ENCODE measurements around the gene CBX8. TPM values are rescaled to one million over a fixed set of nuclear protein-coding genes. Genes with fewer than 3 reads are reported as not detected.

CBX8 gene
- 2.8 TPM for polyA plus RNA-seq (2012; ENCODE audit: low read depth, missing spikeins)

GRCh38 chr17:79796763-79797491, at the start of gene CBX8:
TSS of gene CBX8 (minus strand) at chr17:79797077. CDS start at chr17:79796998, 79 bp downstream.
- DNase-seq (ENCODE audit: insufficient read length, low spot score) (peak; percentile 99), FAIRE-seq (peak; percentile 100)
- TF ChIP-seq POLR2AphosphoS5 (IDR thresholded peaks at IDR 0.05; ENCODE audit: low read depth, low read length) = no peak
- no peak for TF ChIP-seq POU2F2 (IDR thresholded peaks at IDR 0.05; ENCODE audit: low read depth, low read length)
- TF ChIP-seq SPI1 (IDR thresholded peaks at IDR 0.05; ENCODE audit: low read depth, low read length) = 0 out of 2 replicates have a peak, but pooled peaks have one; percentile 0

GRCh38 chr17:79845601-79845949, 48.7 kb upstream of the CBX8 start:
- DNase-seq (ENCODE audit: insufficient read length, low spot score) (no peak), FAIRE-seq (no peak)
- no peak for TF ChIP-seq PAX5 (IDR thresholded peaks at IDR 0.05; ENCODE audit: insufficient read depth, low read length, severe bottlenecking)
- no peak for TF ChIP-seq TAF1 (IDR thresholded peaks at IDR 0.05; ENCODE audit: low read depth, low read length)
- no peak for TF ChIP-seq SPI1 (IDR thresholded peaks at IDR 0.05; ENCODE audit: low read depth, low read length)
- TF ChIP-seq POU2F2 (IDR thresholded peaks at IDR 0.05; ENCODE audit: low read depth, low read length) = no peak
- TF ChIP-seq POLR2AphosphoS5 (IDR thresholded peaks at IDR 0.05; ENCODE audit: low read depth, low read length) = no peak

GRCh38 chr17:79844869-79845600, 48.2 kb upstream of the CBX8 start:
- DNase-seq (ENCODE audit: insufficient read length, low spot score) (peak; percentile 88), FAIRE-seq (no peak)

GRCh38 chr17:79843816-79844800, 47.2 kb upstream of the CBX8 start:
- DNase-seq (ENCODE audit: insufficient read length, low spot score) (no peak), FAIRE-seq (no peak)
- TF ChIP-seq PAX5 (IDR thresholded peaks at IDR 0.05; ENCODE audit: insufficient read depth, low read length, severe bottlenecking) (no peak), POLR2AphosphoS5 (IDR thresholded peaks at IDR 0.05; ENCODE audit: low read depth, low read length) (no peak), SPI1 (IDR thresholded peaks at IDR 0.05; ENCODE audit: low read depth, low read length) (no peak), TAF1 (IDR thresholded peaks at IDR 0.05; ENCODE audit: low read depth, low read length) (no peak), POLR2A (IDR thresholded peaks at IDR 0.05; ENCODE audit: low read depth, low read length) (no peak), POU2F2 (IDR thresholded peaks at IDR 0.05; ENCODE audit: low read depth, low read length) (no peak)

More at GRCh38 chr17:79844869-79845600, 48.2 kb upstream of the CBX8 start:
- no peak for TF ChIP-seq POLR2AphosphoS5 (IDR thresholded peaks at IDR 0.05; ENCODE audit: low read depth, low read length)
- no peak for TF ChIP-seq POLR2A (IDR thresholded peaks at IDR 0.05; ENCODE audit: low read depth, low read length)
- TF ChIP-seq POU2F2 (IDR thresholded peaks at IDR 0.05; ENCODE audit: low read depth, low read length) = no peak
- TF ChIP-seq SPI1 (IDR thresholded peaks at IDR 0.05; ENCODE audit: low read depth, low read length) = no peak
- TF ChIP-seq TAF1 (IDR thresholded peaks at IDR 0.05; ENCODE audit: low read depth, low read length) = no peak
- TF ChIP-seq PAX5 (IDR thresholded peaks at IDR 0.05; ENCODE audit: insufficient read depth, low read length, severe bottlenecking) = no peak

GRCh38 chr17:79843474-79843815, 46.6 kb upstream of the CBX8 start:
- TF ChIP-seq POU2F2 (IDR thresholded peaks at IDR 0.05; ENCODE audit: low read depth, low read length) (no peak), SPI1 (IDR thresholded peaks at IDR 0.05; ENCODE audit: low read depth, low read length) (no peak), POLR2AphosphoS5 (IDR thresholded peaks at IDR 0.05; ENCODE audit: low read depth, low read length) (no peak), TAF1 (IDR thresholded peaks at IDR 0.05; ENCODE audit: low read depth, low read length) (no peak), PAX5 (IDR thresholded peaks at IDR 0.05; ENCODE audit: insufficient read depth, low read length, severe bottlenecking) (no peak), POLR2A (IDR thresholded peaks at IDR 0.05; ENCODE audit: low read depth, low read length) (no peak)
- DNase-seq (ENCODE audit: insufficient read length, low spot score) (no peak), FAIRE-seq (no peak)

GRCh38 chr17:79842656-79843473, 46.0 kb upstream of the CBX8 start:
- DNase-seq (ENCODE audit: insufficient read length, low spot score) (no peak), FAIRE-seq (no peak)
- TF ChIP-seq SPI1 (IDR thresholded peaks at IDR 0.05; ENCODE audit: low read depth, low read length) (no peak), PAX5 (IDR thresholded peaks at IDR 0.05; ENCODE audit: insufficient read depth, low read length, severe bottlenecking) (no peak), POU2F2 (IDR thresholded peaks at IDR 0.05; ENCODE audit: low read depth, low read length) (no peak), TAF1 (IDR thresholded peaks at IDR 0.05; ENCODE audit: low read depth, low read length) (no peak), POLR2AphosphoS5 (IDR thresholded peaks at IDR 0.05; ENCODE audit: low read depth, low read length) (no peak), POLR2A (IDR thresholded peaks at IDR 0.05; ENCODE audit: low read depth, low read length) (no peak)

GRCh38 chr17:79842136-79842655, 45.3 kb upstream of the CBX8 start:
- TF ChIP-seq POLR2A (IDR thresholded peaks at IDR 0.05; ENCODE audit: low read depth, low read length) = no peak
- TF ChIP-seq SPI1 (IDR thresholded peaks at IDR 0.05; ENCODE audit: low read depth, low read length) = no peak
- TF ChIP-seq TAF1 (IDR thresholded peaks at IDR 0.05; ENCODE audit: low read depth, low read length) = no peak
- TF ChIP-seq POLR2AphosphoS5 (IDR thresholded peaks at IDR 0.05; ENCODE audit: low read depth, low read length) = no peak
- no peak for TF ChIP-seq POU2F2 (IDR thresholded peaks at IDR 0.05; ENCODE audit: low read depth, low read length)
- no peak for TF ChIP-seq PAX5 (IDR thresholded peaks at IDR 0.05; ENCODE audit: insufficient read depth, low read length, severe bottlenecking)
- DNase-seq (ENCODE audit: insufficient read length, low spot score) (no peak), FAIRE-seq (no peak)
